ENCODE results near the gene FAM234A.
"Not testable (repeated sequence)": the region's sequence is repeated elsewhere in the genome, so short reads cannot be mapped to it uniquely, and the experiment has no call there.

The FAM234A gene

DNA sequence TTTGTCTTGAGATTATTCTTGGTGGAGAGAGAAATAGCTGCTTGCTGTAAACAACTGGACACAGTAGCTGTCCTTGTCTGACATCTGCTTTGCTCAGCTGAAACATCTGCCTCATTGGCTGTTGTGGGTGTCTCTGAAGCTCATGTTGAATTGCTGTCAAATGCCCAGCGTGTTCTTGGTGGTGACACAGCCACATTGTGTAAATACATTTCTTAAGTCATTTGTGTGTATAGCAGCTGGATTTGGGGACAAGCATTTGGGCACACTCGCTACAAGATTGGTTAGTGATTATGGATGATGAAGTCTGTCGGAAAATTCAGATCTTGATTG, 5.3 kb downstream of the FAM234A start:
- no peak for DNase-seq

GRCh38 chr16:240559-240958, 5.9 kb downstream of the FAM234A start:
- DNase-seq, result no peak

DNA sequence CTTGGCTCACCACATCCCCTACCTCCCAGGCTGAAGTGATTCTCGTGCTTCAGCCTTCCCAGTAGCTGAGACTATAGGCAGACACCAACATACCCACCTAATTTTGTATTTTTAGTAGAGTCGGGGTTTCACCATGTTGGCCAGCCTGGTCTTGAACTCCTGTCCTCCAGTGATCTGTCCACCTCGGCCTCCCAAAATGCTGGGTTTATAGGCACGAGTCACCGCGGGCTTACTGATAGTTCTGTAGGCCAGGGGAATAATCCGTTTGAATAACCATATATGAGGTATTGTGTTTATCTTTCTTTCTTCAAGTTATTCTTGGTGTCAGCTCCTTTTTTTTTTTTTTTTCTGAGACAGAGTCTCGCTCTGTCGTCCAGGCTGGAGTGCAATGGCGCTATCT, 7.7 kb downstream of the FAM234A start:
- DNase-seq, result no peak

DNA sequence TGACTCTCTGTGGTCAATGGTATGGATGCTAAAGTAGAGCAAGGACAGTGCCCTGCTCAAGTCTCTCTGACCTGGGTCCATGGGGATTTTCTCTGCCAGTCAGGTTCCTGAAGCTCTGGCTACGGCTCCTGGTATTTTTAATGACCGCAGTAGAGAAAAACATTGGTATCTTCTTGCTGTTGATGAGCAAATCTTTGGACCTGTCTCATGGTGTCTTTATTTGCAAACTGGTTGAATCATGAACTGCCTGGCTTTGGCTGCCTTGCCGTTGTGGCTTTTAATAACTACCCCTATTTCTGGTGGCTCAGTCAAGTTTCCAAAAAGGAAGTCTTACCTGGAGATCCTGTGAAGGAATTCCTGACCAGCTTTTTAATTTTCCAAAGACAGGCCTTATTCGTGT, 8.7 kb downstream of the FAM234A start:
- DNase-seq, result no peak

- no peak for DNase-seq
Measured at GRCh38 chr16:245105-245504, 10.5 kb downstream of the FAM234A start.

- no peak for DNase-seq
Measured at GRCh38 chr16:247027-247426, 12.4 kb downstream of the FAM234A start.

DNA sequence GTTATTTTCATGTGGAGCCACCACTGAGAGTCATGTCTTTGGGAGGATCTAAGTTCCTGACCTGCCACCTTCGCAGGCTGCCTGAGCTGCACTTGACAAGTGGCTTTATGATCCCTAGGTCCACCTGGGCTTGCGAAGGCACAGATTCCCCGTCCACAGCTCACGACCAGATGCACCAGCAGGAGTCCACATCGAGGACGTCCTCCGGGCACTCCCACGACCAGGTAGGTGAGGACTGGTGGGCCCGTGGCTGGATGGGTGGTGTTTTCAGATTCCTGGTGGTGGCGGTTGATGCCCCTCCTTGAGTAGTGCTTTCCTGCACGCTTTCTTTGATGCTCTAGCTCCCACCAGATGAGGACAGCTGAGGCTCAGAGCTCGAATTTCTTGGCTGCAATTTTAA, 14.8 kb downstream of the FAM234A start:
- DNase-seq, result no peak

DNA sequence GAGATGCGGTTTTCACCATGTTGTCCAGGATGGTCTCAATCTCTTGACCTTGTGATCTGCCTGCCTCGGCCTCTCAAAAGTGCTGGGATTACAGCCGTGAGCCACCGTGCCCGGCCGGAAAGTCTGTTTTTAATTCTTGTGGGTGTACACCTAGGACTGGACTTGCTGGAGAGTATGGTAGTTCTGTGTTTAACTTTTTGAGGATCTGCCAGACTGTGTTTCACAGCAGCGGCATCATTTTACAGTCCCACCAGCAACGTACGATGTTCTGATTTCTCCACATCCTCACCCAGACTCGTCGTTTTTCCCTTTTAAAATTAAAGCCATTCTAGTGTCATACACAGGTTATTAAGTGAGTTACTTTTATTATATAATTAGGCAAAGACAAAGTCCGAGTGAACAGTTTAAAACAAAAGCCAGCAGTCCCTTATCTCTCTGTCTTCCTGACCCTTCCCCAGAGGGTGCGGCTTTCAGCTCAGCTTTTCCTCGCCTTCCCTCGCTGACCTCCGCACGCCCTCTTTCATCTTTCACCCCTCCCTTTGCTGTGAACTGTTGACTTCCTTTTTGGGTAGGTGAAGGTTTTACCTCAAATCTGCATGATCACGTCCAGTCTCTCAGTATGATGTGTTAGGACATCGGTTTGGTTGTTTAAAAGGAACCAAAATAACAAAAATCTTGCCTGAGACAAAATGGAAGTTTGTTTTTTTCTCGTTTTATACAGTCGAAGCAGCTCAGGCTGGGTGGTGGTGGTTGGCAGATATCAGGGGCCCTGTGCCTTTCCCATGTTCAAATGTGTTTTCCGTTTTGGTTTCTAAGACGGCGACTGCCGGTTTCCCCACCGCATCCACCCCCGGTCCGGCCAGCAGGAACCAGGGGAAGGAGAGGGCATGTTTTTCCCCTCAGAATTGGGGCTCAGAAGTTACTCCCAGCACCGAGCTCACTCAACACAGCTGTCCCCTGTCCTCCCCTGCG, 18.0 kb downstream of the FAM234A start:
- no peak for DNase-seq

- no peak for DNase-seq
Measured at GRCh38 chr16:253833-254232, 19.2 kb downstream of the FAM234A start.

GRCh38 chr16:254461-254860, 19.8 kb downstream of the FAM234A start:
- DNase-seq, result no peak

- no peak for DNase-seq
Measured at GRCh38 chr16:255183-255582, 20.6 kb downstream of the FAM234A start.

DNA sequence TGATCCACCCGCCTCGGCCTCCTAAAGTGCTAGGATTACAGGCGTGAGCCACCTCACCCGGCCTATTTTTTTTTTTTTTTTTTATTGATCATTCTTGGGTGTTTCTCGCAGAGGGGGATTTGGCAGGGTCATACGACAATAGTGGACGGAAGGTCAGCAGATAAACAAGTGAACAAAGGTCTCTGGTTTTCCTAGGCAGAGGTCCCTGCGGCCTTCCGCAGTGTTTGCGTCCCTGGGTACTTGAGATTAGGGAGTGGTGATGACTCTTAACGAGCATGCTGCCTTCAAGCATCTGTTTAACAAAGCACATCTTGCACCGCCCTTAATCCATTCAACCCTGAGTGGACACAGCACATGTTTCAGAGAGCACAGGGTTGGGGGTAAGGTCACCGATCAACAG, 23.5 kb downstream of the FAM234A start:
- not testable (repeated sequence) for DNase-seq

DNA sequence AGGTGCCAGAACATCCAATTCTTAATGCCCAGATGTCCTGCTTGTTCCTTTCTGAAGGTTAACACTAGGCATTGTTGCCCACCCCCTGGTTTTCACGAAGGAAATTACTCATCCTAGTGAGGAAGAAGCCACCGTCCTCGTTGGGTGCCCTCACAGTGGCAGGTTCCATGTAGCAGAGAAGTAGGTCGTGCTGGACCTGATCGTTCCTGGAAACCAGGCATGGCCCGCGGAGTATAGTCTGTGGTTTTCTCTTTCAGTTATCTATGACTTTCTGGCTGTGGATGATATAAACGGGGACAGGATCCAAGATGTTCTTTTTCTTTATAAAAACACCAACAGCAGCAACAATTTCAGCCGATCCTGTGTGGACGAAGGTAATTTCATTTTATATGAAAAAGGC, 24.6 kb downstream of the FAM234A start:
- no peak for DNase-seq

GRCh38 chr16:259814-260253, 25.2 kb downstream of the FAM234A start:
- DNase-seq, result no peak

DNA sequence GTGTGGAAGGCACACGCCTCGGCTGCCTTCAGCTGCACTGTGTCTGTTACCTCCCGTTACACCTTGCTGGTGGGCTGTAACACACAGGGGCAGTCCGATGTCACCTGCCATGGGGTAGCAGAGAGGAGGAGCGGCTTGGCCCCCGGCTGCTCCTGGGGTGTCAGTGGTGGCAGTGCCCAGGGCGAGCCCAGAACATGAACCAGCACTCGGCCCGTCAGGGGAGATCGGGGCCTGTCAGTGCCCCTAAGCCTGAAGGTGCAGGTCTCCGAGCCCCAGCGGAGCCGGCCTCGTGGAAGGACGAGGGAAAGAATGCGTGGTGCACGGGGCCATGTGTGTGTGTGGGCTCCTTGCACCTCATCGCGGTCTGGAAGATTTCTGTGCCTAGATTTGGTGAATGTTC, 25.7 kb downstream of the FAM234A start:
- no peak for DNase-seq

- DNase-seq, result no peak
Measured at GRCh38 chr16:261031-261691, 26.5 kb downstream of the FAM234A start.

DNA sequence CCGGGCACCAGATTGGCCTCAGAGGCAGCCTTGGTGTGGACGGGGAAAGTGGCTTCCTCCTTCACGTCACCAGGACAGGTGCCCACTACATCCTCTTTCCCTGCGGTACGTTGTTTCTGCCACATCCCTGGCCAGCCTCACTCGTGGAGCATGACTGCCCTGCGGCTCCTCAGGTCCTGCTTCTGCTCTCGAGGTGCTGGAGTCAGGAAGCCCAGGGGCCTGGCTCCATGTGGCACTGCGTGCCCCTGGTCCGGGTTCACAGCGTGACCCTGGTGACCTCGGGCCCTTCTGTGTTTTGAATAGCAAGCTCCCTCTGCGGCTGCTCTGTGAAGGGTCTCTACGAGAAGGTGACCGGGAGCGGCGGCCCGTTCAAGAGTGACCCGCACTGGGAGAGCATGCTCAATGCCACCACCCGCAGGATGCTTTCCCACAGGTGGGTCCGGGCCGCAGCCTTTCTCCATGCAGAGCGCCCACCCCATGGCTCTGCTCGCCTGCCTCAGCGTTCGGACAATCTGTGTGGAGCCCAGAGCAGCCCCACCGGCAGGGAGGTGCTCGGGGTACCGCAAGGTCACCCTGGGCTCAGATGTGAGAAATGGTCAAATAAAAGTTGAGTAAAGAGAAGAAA, 27.6 kb downstream of the FAM234A start:
- no peak for DNase-seq

- no peak for DNase-seq
Measured at GRCh38 chr16:263182-263774, 28.7 kb downstream of the FAM234A start.

DNA sequence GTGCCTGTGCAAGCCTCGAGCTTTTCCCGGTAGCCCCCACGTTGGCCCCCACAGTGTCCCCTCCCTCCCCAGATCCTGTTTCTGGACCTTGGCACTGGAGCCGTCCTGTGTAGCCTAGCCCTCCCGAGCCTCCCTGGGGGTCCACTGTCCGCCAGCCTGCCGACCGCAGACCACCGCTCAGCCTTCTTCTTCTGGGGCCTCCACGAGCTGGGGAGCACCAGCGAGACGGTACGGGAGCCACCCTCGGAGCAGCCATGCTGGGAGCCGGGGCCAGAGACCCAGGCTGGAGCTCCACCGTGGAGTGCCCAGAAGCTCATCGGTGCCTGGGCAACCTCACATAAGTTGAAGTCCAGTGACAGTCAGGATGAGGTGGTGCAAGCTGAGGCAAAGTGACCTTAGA, 29.3 kb downstream of the FAM234A start:
- DNase-seq, result no peak

GRCh38 chr16:264440-264951, 29.9 kb downstream of the FAM234A start:
- DNase-seq, result no peak

- no peak for DNase-seq
Measured at GRCh38 chr16:265002-265529, 30.4 kb downstream of the FAM234A start.

- no peak for DNase-seq
Measured at GRCh38 chr16:265711-266110, 31.1 kb downstream of the FAM234A start.

Data from activated CD4-positive, alpha-beta T cell treated with anti-CD3 and anti-CD28 coated beads for 4 hours (primary cell).